Central memory CD8-positive, alpha-beta T cell (primary cell): ENCODE data around the gene TESK2.
"Not testable (repeated sequence)": the region's sequence is repeated elsewhere in the genome, so short reads cannot be mapped to it uniquely, and the experiment has no call there.

Source experiments
- ATAC-seq: fragments of 150-1000 bp; cut with Tn5 transposase; replicated peaks from 2 replicates; pipeline ENCODE4 v1.10.0; 2022; ENCODE audit warnings: mild to moderate bottlenecking, moderate FRiP score, moderate number of reproducible peaks; ENCODE audit not compliant: poor library complexity, severe bottlenecking; ENCODE audit errors: extremely low read depth
- DNase-seq, 2 donors: peaks; one replicate each; pipeline ENCODE4 v3.0.0; 2021; ENCODE audit warnings: low spot score in 2 of 2
- H3K27ac Mint-ChIP-seq: one replicate; pipeline ENCODE4 v1.8.0; 2022; ENCODE audit warnings: low read depth, mild to moderate bottlenecking, moderate library complexity, mixed read lengths
- H3K27me3 Mint-ChIP-seq: one replicate; pipeline ENCODE4 v1.8.0; 2022; ENCODE audit warnings: mixed read lengths
- H3K36me3 Mint-ChIP-seq: one replicate; pipeline ENCODE4 v1.8.0; 2022; ENCODE audit warnings: mild to moderate bottlenecking, moderate library complexity, mixed read lengths; ENCODE audit not compliant: insufficient read depth
- H3K4me1 Mint-ChIP-seq: one replicate; pipeline ENCODE4 v1.8.0; 2022; ENCODE audit warnings: mixed read lengths
- H3K4me3 Mint-ChIP-seq: one replicate; pipeline ENCODE4 v1.8.0; 2022; ENCODE audit warnings: mild to moderate bottlenecking, moderate library complexity, mixed read lengths
- H3K9me3 Mint-ChIP-seq: one replicate; pipeline ENCODE4 v1.8.0; 2022; ENCODE audit warnings: mixed read lengths

Gene TESK2

DNA sequence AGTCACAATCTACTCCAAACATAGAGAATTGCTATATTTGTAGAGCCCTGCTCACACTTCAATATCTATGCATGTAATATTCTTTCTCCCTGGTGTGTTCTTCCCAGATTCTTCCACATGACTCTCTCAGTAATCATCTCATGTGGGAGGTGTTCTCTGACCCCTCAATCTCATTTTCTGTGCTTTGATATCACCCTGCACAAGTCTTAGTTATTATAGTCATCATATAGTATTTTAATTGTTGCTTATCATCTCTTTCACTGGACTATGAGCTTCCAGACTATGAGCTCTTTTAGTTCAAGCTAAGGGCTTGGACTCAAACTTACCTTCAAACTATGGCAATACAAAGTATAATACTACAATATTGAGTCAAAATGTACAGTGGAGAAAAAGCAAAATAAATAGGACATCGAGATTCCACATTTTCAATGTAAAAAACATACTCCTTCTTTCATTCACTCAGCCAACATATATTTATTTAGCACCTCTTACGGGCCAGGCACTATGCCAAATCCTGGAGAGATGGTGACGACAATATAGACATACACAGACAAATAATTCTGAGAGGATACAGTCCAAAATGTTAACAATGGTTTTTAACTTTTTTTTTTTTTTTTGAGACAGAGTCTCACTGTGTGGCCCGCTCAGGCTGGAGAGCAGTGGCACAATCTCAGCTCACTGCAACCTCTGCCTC lies 12.7 kb downstream of the TESK2 start:
- no peaks in the 10 kb centered on the region for H3K27me3 Mint-ChIP-seq
- peaks cover 2% of the 10 kb centered on the region for H3K36me3 Mint-ChIP-seq
- no peak for DNase-seq
- H3K4me1 Mint-ChIP-seq, result no peaks in the 10 kb centered on the region
- no peak overlapping the region for H3K4me3 Mint-ChIP-seq
- ATAC-seq, result no peak
- no peak overlapping the region for H3K27ac Mint-ChIP-seq
- H3K9me3 Mint-ChIP-seq, result no peaks in the 10 kb centered on the region

DNA sequence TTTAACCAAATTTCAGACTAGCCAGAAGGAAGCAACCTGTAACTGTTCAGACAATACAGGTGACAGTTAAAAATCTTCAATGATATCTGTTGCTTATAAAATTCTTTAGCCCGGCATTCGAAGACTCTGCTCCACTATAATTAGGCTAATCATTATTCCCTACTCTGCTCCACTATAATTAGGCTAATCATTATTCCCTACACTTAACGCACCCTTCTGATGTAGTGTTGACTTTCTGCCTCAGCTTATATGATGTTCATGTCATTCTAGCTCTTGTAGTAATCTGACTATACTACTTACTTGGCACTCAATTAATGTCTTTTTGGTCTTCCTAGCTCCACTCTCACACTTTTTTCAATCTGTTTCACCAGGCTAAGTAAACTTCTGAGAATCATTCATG lies 13.3 kb downstream of the TESK2 start:
- Mint-ChIP-seq H3K9me3 (no peaks in the 10 kb centered on the region), H3K36me3 (peaks cover 2% of the 10 kb centered on the region), H3K27ac (no peak overlapping the region), H3K4me1 (no peaks in the 10 kb centered on the region), H3K4me3 (no peak overlapping the region), H3K27me3 (no peaks in the 10 kb centered on the region)
- DNase-seq (no peak), ATAC-seq (no peak)

DNA sequence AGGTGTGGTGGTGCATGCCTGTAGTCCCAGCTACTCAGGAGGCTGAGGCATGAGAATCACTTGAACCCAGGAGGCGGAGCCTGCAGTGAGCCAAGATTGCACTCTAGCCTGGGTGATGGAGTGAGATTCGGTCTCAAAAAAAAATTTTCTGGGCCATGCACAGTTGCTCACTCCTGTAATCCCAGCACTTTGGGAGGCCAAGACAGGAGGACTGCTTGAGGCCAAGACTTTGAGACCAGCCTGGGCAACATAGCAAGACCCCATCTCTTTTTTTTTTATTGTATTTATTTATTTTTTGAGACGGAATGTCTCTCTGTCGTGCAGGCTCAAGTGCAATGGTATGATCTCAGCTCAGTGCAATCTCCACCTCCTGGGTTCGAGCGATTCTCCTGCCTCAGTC lies 16.8 kb downstream of the TESK2 start:
- H3K36me3 Mint-ChIP-seq, DNase-seq, H3K4me3 Mint-ChIP-seq, ATAC-seq, H3K27ac Mint-ChIP-seq, H3K4me1 Mint-ChIP-seq, H3K9me3 Mint-ChIP-seq, H3K27me3 Mint-ChIP-seq: not testable (repeated sequence)

DNA sequence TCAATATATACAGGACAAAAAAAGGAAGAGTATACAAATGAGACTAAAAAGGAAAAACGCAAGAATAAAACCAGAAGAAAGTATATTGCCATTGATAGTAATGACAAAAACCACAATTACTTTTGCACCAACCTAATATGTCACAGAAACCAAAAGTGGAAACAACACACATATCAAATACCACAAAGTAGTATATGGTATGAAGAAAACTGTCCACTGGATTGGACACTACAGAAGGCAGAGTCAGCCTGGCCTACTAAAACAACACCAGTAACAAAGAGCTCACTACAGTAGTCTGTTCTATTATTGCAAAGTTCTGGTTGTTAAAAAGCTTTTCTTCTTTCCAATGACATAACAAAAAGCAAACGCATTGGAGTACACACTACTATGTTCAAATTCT lies 17.7 kb downstream of the TESK2 start:
- Mint-ChIP-seq H3K27ac (no peak overlapping the region), H3K4me3 (no peak overlapping the region), H3K36me3 (peaks cover 2% of the 10 kb centered on the region), H3K9me3 (no peaks in the 10 kb centered on the region), H3K27me3 (no peaks in the 10 kb centered on the region), H3K4me1 (no peaks in the 10 kb centered on the region)
- DNase-seq (no peak), ATAC-seq (no peak)

DNA sequence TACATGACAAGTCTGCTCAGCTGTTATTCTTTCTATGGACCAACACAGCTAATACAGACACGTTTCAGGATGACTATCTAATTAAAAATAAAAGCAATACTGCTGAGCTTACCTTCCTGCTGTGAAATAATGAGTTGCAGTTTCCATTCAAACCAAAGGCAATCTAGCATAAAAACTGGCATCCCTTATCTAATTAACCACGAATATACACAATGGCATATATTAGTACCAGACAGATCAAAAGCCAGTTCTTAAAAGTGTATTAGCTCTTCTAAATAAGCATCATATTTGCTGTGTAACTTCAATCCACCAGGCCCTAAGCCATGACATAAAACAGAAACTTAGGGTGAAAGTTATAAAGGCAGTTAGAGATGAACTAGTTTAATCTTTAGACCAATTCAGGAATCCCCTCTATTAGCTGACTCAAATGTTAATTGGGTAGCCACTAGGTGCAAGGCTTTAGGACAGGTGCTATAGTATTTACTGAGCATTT lies 20.6 kb downstream of the TESK2 start:
- Mint-ChIP-seq H3K4me1 (no peaks in the 10 kb centered on the region), H3K27me3 (no peaks in the 10 kb centered on the region), H3K4me3 (no peak overlapping the region), H3K9me3 (no peaks in the 10 kb centered on the region), H3K36me3 (peaks cover 2% of the 10 kb centered on the region), H3K27ac (no peak overlapping the region)
- no peak for ATAC-seq
- no peak for DNase-seq

DNA sequence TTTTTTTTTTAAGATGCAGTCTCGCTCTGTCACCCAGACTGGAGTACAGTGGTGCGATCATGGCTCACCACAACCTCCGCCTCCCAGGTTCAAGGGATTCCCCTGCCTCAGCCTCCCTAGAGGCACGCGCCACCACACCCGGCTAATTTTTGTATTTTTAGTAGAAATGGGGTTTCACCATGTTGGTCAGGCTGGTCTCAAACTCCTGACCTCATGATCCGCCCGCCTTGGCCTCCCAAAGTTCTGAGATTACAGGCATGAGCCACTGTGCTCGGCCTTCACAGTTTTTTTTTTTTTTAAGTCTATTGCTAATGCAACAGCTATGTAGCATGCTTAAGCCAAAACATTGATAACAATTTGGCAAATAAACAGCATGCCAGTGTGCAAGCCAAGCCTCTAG lies 23.6 kb downstream of the TESK2 start:
- H3K36me3 Mint-ChIP-seq, H3K27me3 Mint-ChIP-seq, H3K4me1 Mint-ChIP-seq, ATAC-seq, H3K4me3 Mint-ChIP-seq, H3K9me3 Mint-ChIP-seq, H3K27ac Mint-ChIP-seq, DNase-seq: not testable (repeated sequence)

DNA sequence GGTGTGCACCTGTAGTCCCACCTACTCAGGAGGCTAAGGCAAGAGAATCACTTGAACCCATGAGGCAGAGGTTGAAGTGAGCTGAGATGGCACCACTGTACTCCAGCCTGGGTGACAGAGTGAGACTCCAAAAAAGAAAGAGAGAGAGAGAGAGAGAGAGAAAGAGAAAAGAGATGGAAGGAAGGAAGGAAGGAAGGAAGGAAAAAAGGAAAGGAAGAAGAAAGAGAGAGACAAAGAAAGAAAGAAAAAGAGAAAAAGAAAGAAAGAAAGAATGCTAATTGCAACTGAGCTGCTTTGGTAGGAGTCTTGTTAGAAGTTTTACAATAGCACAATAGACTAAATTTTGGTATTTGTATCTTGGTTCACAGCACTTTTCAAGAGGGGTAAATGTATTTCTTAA lies 25.7 kb downstream of the TESK2 start:
- no peak overlapping the region for H3K27ac Mint-ChIP-seq

DNA sequence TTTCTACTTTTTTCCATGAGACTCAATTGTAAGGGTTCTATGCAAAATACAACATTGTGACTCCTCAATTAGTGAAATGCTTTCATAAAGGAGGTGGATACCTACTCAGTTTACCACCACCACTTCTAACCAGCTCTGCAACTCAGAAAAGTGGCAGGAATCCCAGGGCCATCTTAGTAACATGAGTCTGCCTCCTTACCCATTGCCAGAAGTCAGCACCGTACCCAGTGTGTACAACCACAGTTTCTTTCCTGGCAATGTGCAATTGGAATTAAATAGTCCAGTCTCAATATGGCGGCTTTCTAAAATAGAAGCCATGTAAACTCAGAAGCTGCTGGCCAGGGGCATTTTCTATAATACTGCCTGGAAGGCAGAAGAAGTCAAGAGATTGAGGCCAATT lies 32.1 kb downstream of the TESK2 start:
- Mint-ChIP-seq H3K4me1 (no peaks in the 10 kb centered on the region), H3K27me3 (no peaks in the 10 kb centered on the region), H3K4me3 (no peak overlapping the region), H3K9me3 (no peaks in the 10 kb centered on the region), H3K27ac (no peak overlapping the region), H3K36me3 (peaks cover 2% of the 10 kb centered on the region)
- no peak for DNase-seq
- ATAC-seq, result no peak

More for the DNA sequence above, 25.7 kb downstream of the TESK2 start:
- H3K4me1 Mint-ChIP-seq, result no peaks in the 10 kb centered on the region
- ATAC-seq (no peak), DNase-seq (no peak)
- H3K4me3 Mint-ChIP-seq, result no peak overlapping the region
- no peaks in the 10 kb centered on the region for H3K36me3 Mint-ChIP-seq
- H3K27me3 Mint-ChIP-seq, result no peaks in the 10 kb centered on the region
- no peaks in the 10 kb centered on the region for H3K9me3 Mint-ChIP-seq

DNA sequence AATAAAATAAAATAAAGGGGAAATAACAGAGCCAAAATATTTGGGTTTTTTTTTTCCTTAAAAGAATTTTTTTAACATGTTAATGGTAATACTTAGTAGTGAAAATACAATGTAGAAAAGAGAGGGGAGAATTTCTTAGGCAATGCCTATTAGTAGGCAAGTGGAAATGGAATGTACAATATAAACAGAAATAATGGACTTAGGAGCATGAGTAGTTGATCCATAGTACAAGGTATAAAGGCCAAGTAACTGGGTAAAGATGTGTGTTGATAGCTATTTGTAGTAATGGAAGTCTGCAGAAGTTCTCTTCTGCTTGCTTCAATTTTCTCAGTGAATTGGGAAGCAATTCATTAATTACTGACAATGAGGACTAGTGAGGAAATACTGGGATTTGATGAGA lies 34.4 kb downstream of the TESK2 start:
- Mint-ChIP-seq H3K36me3 (peaks cover 2% of the 10 kb centered on the region), H3K27me3 (no peaks in the 10 kb centered on the region), H3K4me1 (no peaks in the 10 kb centered on the region), H3K4me3 (no peak overlapping the region), H3K27ac (no peak overlapping the region), H3K9me3 (no peaks in the 10 kb centered on the region)
- DNase-seq (no peak), ATAC-seq (no peak)

DNA sequence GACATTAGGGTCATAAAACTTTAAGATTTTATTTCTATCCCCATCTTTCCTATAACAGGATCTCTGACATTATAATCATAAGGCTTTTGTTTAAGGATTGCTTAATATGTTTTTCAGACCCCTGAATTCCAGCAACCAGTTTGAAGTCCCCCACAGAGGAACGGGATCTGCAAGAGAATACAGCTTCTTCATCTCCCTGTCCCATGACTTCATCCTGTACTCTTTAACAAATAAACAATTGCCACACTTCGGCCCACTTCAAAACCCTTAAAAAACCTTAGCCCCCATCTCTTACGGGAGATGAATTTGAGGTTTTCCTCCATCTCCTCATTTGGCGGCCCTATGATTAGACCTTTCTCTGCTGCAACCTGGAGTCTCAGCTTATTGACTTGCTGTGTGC lies 35.8 kb downstream of the TESK2 start:
- ATAC-seq (no peak), DNase-seq (no peak)
- Mint-ChIP-seq H3K27me3 (no peaks in the 10 kb centered on the region), H3K27ac (no peak overlapping the region), H3K36me3 (peaks cover 2% of the 10 kb centered on the region), H3K9me3 (no peaks in the 10 kb centered on the region), H3K4me1 (no peaks in the 10 kb centered on the region), H3K4me3 (no peak overlapping the region)

DNA sequence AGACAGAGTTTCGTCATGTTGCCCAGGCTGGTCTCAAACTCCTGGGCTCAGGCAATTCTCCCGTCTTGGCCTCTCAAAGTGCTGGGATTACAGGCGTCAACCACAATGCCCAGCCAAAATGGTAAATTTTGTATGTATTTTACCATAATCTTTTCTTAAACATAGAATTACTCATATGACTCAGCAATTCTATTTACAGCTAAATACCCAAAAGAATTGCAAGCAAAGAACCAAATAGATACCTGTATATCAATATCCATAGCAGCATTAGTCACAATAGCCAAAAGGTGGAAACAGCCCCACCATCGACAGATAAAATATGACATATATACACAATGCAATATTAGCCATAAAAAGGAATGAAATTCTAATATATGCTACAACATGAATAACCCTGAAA lies 36.5 kb downstream of the TESK2 start:
- Mint-ChIP-seq H3K9me3 (no peaks in the 10 kb centered on the region), H3K4me1 (no peaks in the 10 kb centered on the region), H3K4me3 (no peak overlapping the region), H3K36me3 (peaks cover 2% of the 10 kb centered on the region), H3K27ac (no peak overlapping the region), H3K27me3 (no peaks in the 10 kb centered on the region)
- no peak for ATAC-seq
- no peak for DNase-seq

DNA sequence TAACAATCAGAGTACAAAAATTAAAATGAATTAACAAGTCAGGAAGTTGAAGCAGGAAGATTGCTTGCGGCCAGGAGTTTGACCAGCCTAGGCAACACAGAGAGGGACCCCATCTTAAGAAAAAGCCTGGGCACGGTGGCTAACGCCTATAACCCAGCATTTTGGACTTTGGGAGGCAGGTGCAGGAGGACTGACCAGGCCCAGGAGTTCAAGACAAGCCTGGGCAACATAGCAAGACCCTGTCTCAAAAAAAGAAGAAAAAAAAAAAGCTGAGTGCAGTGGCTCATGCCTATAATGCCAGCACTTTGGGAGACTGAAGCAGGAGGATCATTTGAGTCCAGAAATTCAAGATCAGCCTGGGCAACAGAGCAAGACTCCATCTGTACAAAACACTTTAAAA lies 38.5 kb downstream of the TESK2 start:
- Mint-ChIP-seq H3K36me3 (peaks cover 4% of the 10 kb centered on the region), H3K27ac (no peak overlapping the region), H3K9me3 (no peaks in the 10 kb centered on the region), H3K4me3 (no peak overlapping the region), H3K4me1 (no peaks in the 10 kb centered on the region), H3K27me3 (no peaks in the 10 kb centered on the region)
- DNase-seq, result no peak
- no peak for ATAC-seq

DNA sequence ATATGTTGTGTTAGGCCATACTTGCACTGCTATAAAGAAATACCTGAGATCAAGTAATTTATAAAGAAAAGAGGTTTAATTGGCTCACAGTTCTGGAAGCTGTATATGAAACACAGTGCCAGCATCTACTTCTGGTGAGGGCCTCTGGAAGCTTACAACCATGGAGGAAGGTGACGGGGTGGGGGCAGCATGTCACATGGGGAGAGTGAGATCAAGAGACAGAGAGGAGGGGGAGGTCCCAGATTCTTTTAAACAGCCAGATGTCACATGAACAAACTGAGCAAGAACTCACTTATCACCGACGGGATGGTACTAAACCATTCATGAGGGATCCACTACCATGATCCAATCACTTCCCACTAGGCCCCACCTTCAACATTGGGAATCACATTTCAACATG lies 42.6 kb downstream of the TESK2 start:
- DNase-seq, result no peak
- Mint-ChIP-seq H3K9me3 (no peaks in the 10 kb centered on the region), H3K36me3 (peaks cover 2% of the 10 kb centered on the region), H3K27ac (no peak overlapping the region), H3K27me3 (no peaks in the 10 kb centered on the region), H3K4me3 (no peak overlapping the region), H3K4me1 (no peaks in the 10 kb centered on the region)
- no peak for ATAC-seq
